Stimulated activated naive B cell treated with anti-CD40 and anti-IgM and Interleukin-4, amounts not matched to agents 10 μg/mL and 1 μg/mL and 100 μg/mL, for 72 hours (primary cell): Measurements from ENCODE around the gene NFYC.

ENCODE experiments used
- ATAC-seq, 2 donors: fragments of 150-1000 bp; cut with Tn5 transposase; replicated peaks; 2 replicates each; pipeline ENCODE4 v1.10.0; 2021; ENCODE audit warnings: moderate library complexity in 1 of 2
- DNase-seq: peaks from one replicate; pipeline ENCODE4 v3.0.0; 2021
- H3K27ac Mint-ChIP-seq: one replicate; pipeline ENCODE4 v1.8.0; 2022; ENCODE audit warnings: mild to moderate bottlenecking, mixed read lengths
- H3K27me3 Mint-ChIP-seq, 2 donors: one replicate each; pipeline ENCODE4 v1.8.0; 2022; ENCODE audit warnings: mixed read lengths in 2 of 2
- H3K36me3 Mint-ChIP-seq, 2 donors: one replicate each; pipeline ENCODE4 v1.8.0; 2022; ENCODE audit warnings: mixed read lengths in 2 of 2, mild to moderate bottlenecking in 1 of 2
- H3K4me1 Mint-ChIP-seq, 2 donors: one replicate each; pipeline ENCODE4 v1.8.0; 2022; ENCODE audit warnings: mixed read lengths in 2 of 2, mild to moderate bottlenecking in 1 of 2
- H3K4me3 Mint-ChIP-seq, 2 donors: one replicate each; pipeline ENCODE4 v1.8.0; 2022; ENCODE audit warnings: mild to moderate bottlenecking in 2 of 2, mixed read lengths in 2 of 2, moderate library complexity in 1 of 2
- H3K9me3 Mint-ChIP-seq, 2 donors: one replicate each; pipeline ENCODE4 v1.8.0; 2022; ENCODE audit warnings: mixed read lengths in 2 of 2, mild to moderate bottlenecking in 1 of 2

NFYC gene

DNA sequence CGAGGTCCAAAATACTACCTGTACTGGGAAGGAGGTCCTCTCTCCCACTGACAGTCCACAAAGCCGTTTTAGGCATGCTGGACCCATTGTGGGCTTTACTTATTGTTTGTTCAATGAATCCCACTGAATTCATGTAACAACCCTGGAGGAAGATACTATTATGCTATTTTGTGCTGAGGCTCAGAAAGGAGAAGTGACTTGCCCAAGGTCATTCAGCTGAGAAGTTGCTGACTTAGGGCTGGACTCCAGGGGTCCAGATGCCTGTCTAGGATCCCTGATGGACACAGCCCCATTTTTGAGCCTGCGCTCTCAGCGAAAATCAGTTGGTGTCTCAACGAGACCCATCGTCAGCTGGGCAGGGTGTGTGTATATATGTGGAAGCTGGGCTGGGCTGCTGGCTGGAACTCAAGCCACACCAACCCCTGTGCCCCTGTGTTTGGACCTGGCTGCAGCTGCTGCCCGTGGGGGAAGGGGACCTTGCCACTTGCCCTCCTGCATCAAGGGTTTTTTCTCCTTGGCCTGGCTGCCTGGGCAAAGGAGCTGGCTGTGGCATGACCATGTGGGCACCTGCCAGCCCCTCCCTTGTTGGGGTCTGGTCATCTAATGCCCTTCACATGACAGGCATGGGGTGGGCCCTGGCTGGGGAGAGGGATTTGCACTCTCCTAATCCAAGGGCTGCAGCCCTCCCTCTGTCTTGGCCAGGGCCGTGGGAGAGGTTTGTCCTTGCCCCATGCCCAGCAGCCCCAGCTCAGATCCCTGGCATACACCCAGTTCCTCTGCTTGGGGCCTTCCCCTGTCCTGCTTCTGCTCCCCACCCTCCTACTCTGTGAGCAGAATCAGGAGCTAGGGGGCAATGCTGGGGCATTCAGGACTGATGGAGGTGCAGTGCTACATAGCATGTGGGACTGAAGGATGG lies 107.1 kb downstream of the NFYC start:
- Mint-ChIP-seq H3K27me3 (peaks cover under 1 to 6% of the 10 kb centered on the region in 2 donors), H3K9me3 (no peaks in the 10 kb centered on the region), H3K4me1 (peaks cover 30 to 43% of the 10 kb centered on the region in 2 donors), H3K27ac (no peak overlapping the region), H3K4me3 (no peak overlapping the region), H3K36me3 (no peaks in the 10 kb centered on the region)
- DNase-seq, result no peak
- ATAC-seq, result no peak

DNA sequence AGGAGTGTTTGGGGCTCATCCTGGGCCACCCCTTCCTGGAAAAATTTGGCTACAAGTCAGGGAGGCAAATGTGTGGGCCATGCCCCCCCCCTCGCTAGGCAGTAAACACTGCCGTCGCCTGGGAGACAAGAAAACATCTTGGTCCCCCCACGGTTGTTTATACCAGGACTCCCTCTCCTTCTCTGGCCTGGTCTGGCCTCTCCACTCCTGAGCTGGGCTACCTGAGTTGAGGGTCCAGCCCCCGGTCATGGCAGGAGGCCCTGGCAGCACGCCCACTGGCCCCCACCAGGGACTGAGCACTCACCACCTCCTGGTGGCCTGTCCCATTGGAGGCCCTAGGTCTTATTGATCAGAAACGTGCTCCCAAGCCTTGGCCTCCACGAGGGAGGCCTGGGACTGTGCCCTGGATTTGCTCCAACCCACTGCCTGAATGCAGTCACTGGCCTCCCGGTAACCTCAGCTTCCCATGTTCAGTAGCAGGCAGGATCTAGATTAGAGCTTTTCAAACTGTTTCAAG lies 107.9 kb downstream of the NFYC start:
- H3K9me3 Mint-ChIP-seq, result no peaks in the 10 kb centered on the region
- H3K4me1 Mint-ChIP-seq, result peaks cover 30 to 51% of the 10 kb centered on the region in 2 donors
- no peaks in the 10 kb centered on the region for H3K36me3 Mint-ChIP-seq
- no peak for ATAC-seq
- no peak overlapping the region for H3K27ac Mint-ChIP-seq
- no peak for DNase-seq
- H3K4me3 Mint-ChIP-seq, result no peak overlapping the region
- H3K27me3 Mint-ChIP-seq, result peaks cover 0 to 6% of the 10 kb centered on the region in 2 donors

DNA sequence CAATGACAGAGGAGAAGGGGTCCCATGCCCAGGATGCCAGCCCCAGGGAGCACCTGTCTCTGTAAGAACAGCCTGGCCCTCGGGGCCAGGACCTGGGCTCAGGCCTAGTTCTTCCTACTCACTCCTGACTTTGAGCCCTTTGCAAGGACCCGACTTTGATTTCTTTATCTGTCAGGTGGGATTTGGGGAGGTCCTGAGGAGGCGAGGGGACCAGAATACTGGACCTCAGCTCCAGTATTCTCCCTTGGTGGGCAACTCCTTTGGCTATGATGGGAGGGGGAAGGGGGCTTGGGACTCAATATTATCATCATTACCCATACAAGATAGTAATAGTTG lies 110.2 kb downstream of the NFYC start:
- Mint-ChIP-seq H3K27ac (no peak overlapping the region), H3K4me3 (no peak overlapping the region), H3K27me3 (peaks cover 0 to 6% of the 10 kb centered on the region in 2 donors), H3K9me3 (no peaks in the 10 kb centered on the region), H3K36me3 (no peaks in the 10 kb centered on the region), H3K4me1 (peaks cover 22 to 41% of the 10 kb centered on the region in 2 donors)
- no peak for ATAC-seq
- no peak for DNase-seq

- Mint-ChIP-seq H3K9me3 (no peaks in the 10 kb centered on the region), H3K27me3 (peaks cover 0 to 2% of the 10 kb centered on the region in 2 donors), H3K4me1 (peaks cover 18 to 37% of the 10 kb centered on the region in 2 donors), H3K4me3 (peak overlapping the region; percentile 74 to 76), H3K36me3 (no peaks in the 10 kb centered on the region), H3K27ac (peak overlapping the region; percentile 62)
- DNase-seq (peak; percentile 75), ATAC-seq (peak; percentile 86 to 91)
Measured at GRCh38 chr1:40802078-40802741, 110.7 kb downstream of the NFYC start.

DNA sequence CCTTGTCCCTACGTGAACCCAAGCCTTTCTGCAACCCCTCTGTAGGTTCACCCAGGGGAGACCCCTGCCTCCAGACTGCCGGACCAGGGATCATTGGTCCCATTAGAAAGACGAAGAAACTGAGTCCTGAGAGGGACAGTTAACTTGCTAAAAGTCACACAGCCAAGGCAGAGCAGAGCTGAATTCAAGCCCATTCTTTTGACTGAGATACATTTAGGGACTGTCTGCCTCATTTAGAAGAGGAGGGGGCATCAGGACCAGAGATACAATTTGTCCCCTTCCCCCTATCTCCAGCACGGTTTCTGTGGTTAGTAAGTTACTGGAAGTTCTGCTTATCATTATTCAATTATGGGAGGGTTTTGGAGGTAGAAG lies 111.2 kb downstream of the NFYC start:
- ATAC-seq, result peak in 1 of 2 donors; percentile 6
- H3K36me3 Mint-ChIP-seq, result no peaks in the 10 kb centered on the region
- peak overlapping the region; percentile 20 for H3K27ac Mint-ChIP-seq

GRCh38 chr1:40803447-40803846 lies 111.9 kb downstream of the NFYC start:
- Mint-ChIP-seq H3K9me3 (no peaks in the 10 kb centered on the region), H3K4me1 (peaks cover 21 to 34% of the 10 kb centered on the region in 2 donors), H3K4me3 (no peak overlapping the region), H3K36me3 (no peaks in the 10 kb centered on the region), H3K27me3 (no peaks in the 10 kb centered on the region), H3K27ac (peak overlapping the region; percentile 25)
- ATAC-seq, result no peak
- no peak for DNase-seq

More for the DNA sequence above, 111.2 kb downstream of the NFYC start:
- Mint-ChIP-seq H3K4me1 (peaks cover 16 to 34% of the 10 kb centered on the region in 2 donors), H3K4me3 (peak overlapping the region; percentile 74 to 76), H3K9me3 (no peaks in the 10 kb centered on the region), H3K27me3 (no peaks in the 10 kb centered on the region)
- no peak for DNase-seq

- Mint-ChIP-seq H3K27ac (no peak overlapping the region), H3K27me3 (no peaks in the 10 kb centered on the region), H3K36me3 (no peaks in the 10 kb centered on the region), H3K9me3 (no peaks in the 10 kb centered on the region), H3K4me3 (no peak overlapping the region), H3K4me1 (peaks cover 24 to 37% of the 10 kb centered on the region in 2 donors)
- ATAC-seq, result no peak
- no peak for DNase-seq
Measured at GRCh38 chr1:40803902-40804301, 112.4 kb downstream of the NFYC start.

DNA sequence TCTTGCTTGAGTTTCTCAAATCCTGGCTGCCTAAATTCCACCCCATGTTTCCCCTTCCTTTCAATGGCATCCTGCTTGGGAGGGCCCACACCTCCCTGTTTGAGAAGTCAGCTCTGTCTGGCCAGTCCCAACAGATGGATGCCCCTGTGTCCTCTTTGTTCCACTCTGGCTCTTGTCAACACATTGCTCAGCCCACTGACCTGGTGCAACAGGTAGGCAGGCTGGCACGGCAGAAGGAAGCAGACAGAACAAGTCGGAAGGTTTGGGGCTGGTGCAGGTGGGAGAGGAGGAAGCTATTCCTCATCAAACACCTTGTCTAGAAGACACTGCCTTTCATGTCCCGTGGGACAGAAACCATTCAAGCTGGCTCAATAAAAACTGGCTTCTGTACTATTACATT lies 114.7 kb downstream of the NFYC start:
- ATAC-seq (no peak), DNase-seq (no peak)
- no peak overlapping the region for H3K4me3 Mint-ChIP-seq
- H3K9me3 Mint-ChIP-seq, result peaks cover 5 to 6% of the 10 kb centered on the region in 2 donors
- H3K27ac Mint-ChIP-seq, result peak overlapping the region; percentile 70
- peaks cover 2 to 6% of the 10 kb centered on the region in 2 donors for H3K36me3 Mint-ChIP-seq
- H3K4me1 Mint-ChIP-seq, result peaks cover 26 to 50% of the 10 kb centered on the region in 2 donors
- H3K27me3 Mint-ChIP-seq, result no peaks in the 10 kb centered on the region

DNA sequence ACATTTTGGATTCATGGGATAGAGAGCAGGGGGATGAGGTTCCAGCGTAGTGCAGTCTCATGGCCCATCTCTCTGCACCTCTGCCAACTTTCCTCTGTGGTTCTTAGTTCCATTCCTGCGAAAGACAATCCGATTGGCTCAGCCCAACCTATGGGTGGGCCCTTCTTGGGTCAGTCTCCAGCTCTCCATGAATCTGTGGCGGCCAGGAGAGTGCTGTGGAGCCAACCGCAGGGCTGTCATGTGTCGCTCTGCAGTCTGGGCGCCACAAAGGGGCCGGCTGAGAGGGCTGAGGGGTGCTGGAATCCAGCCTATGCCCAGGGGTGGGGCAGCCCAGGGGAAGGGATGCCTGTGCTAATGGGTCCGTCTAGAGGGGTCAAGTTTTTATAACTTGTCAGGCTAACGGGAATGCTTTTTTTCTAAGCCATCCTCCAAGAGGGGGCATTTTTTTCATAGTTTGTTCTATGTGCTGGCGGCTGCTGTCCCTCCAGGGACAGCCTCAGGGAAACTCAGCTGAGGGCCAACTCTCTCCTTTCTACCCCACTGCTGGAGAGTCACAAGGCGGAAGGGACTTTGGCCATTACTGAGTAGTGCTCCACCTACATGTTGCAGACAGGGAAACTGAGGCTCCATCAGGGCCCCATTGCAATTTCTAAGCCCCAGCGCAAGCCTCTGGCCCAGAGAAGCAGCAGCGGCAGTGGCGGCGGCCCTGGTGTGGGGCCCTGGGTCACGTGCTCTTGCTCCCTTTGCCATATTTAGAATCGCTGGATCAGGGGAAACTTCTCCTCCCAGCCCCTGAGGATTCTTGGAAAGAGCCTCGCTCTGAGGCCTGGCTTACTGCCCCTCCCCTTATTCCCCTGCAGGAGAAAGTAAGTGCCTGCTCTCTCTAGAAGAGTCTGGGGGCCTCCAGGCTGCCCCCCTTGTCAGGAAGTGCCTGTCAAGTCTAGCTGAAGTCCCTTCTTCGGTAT lies 115.5 kb downstream of the NFYC start:
- peaks cover 2 to 6% of the 10 kb centered on the region in 2 donors for H3K36me3 Mint-ChIP-seq
- H3K27me3 Mint-ChIP-seq, result no peaks in the 10 kb centered on the region

DNA sequence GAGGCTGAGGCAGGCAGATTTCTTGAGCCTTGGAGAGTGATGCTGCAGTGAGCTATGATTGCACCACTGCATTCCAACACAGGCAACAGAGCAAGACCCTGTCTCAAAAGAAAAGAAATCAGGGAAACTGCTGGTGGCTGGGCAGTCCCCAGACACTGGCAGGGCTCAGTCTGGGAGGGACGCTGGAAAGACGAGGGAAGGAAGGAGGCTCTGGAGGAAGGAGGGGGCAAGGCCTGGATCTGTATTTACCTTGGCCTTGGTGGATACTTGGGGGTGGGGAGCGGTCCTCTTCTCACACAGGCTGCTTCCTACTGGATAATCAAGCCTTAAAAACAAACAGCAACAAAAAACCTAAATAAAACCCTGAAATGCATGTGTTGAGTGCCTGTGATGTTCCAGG lies 116.5 kb downstream of the NFYC start:
- Mint-ChIP-seq H3K9me3 (peaks cover 5 to 6% of the 10 kb centered on the region in 2 donors), H3K4me1 (peaks cover 19 to 34% of the 10 kb centered on the region in 2 donors), H3K27me3 (peaks cover under 1 to 6% of the 10 kb centered on the region in 2 donors), H3K4me3 (no peak overlapping the region), H3K27ac (peak overlapping the region; percentile 14), H3K36me3 (peaks cover 4 to 6% of the 10 kb centered on the region in 2 donors)
- no peak for ATAC-seq
- DNase-seq, result no peak

More for the DNA sequence above, 115.5 kb downstream of the NFYC start:
- DNase-seq (no peak), ATAC-seq (no peak)
- H3K9me3 Mint-ChIP-seq, result peaks cover 5 to 6% of the 10 kb centered on the region in 2 donors
- H3K27ac Mint-ChIP-seq, result no peak overlapping the region
- no peak overlapping the region for H3K4me3 Mint-ChIP-seq
- H3K4me1 Mint-ChIP-seq, result peaks cover 21 to 42% of the 10 kb centered on the region in 2 donors

- Mint-ChIP-seq H3K36me3 (peaks cover 6% of the 10 kb centered on the region in 2 donors), H3K27me3 (peaks cover 4 to 8% of the 10 kb centered on the region in 2 donors), H3K4me3 (no peak overlapping the region), H3K27ac (peak overlapping the region; percentile 53), H3K9me3 (peaks cover 5 to 6% of the 10 kb centered on the region in 2 donors), H3K4me1 (peaks cover 19 to 30% of the 10 kb centered on the region in 2 donors)
- ATAC-seq (no peak), DNase-seq (no peak)
Measured at GRCh38 chr1:40808444-40808843, 116.9 kb downstream of the NFYC start.

GRCh38 chr1:40808909-40809308 lies 117.4 kb downstream of the NFYC start:
- Mint-ChIP-seq H3K36me3 (peaks cover 6% of the 10 kb centered on the region in 2 donors), H3K27ac (peak overlapping the region; percentile 53), H3K4me1 (peaks cover 19 to 25% of the 10 kb centered on the region in 2 donors), H3K4me3 (no peak overlapping the region), H3K9me3 (peaks cover 5 to 6% of the 10 kb centered on the region in 2 donors), H3K27me3 (peaks cover 4 to 8% of the 10 kb centered on the region in 2 donors)
- ATAC-seq (peak; percentile 31 to 43), DNase-seq (no peak)

- DNase-seq, result no peak
- H3K9me3 Mint-ChIP-seq, result peaks cover 5 to 6% of the 10 kb centered on the region in 2 donors
- H3K27ac Mint-ChIP-seq, result no peak overlapping the region
- H3K4me1 Mint-ChIP-seq, result peaks cover 19 to 20% of the 10 kb centered on the region in 2 donors
- ATAC-seq, result no peak
- H3K27me3 Mint-ChIP-seq, result peaks cover 4 to 8% of the 10 kb centered on the region in 2 donors
- H3K4me3 Mint-ChIP-seq, result no peak overlapping the region
- H3K36me3 Mint-ChIP-seq, result peaks cover 6% of the 10 kb centered on the region in 2 donors
Measured at GRCh38 chr1:40810927-40811326, 119.4 kb downstream of the NFYC start.
